ENCODE data around the gene KCTD16. TPM values are rescaled to one million over a fixed set of nuclear protein-coding genes. Genes with fewer than 3 reads are reported as not detected.
A peak's percentile ranks its signal among the peaks of the same experiment; 100 is the strongest.

Gene KCTD16
- polyA plus RNA-seq, 1 of the 3 experiments (the other 2 are of a cell fraction) = 0.03 TPM

DNA sequence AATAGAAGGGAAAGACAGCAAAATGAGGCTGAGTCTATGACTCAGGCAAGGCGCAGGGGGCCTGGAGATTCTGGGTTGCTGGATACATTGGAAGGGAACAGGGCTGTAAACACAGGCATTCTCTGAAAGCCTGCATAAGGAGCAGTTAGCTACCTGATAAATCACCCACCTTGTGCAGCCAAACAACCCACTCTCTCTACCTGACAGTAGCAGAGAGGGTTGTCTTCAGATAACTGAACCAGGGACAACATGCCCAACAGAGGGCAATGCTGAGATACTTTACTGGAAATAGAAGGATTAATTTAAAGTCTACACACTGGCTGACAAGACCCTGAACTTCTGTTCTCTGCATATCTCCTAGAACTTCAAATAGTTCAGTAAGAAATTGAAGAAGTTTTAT lies 161.6 kb downstream of the KCTD16 start:
- Histone ChIP-seq H3K9me2 (no peaks in the 10 kb centered on the region), H4K20me1 (ENCODE audit: insufficient read depth) (no peaks in the 10 kb centered on the region), H3K4me2 (no peak overlapping the region), H3K9ac (no peak overlapping the region), H3K27me3 (ENCODE audit: insufficient read depth) (no peaks in the 10 kb centered on the region), H2AFZ (ENCODE audit: low read depth) (no peak overlapping the region), H3K4me1 (ENCODE audit: control insufficient read depth in 1 of 2, insufficient read depth in 2 of 2, low read depth in 1 of 2, low read length in 1 of 2) (peaks cover 0 to 6% of the 10 kb centered on the region in 2 experiments; a peak in 1 of 4 replicates), H3K79me2 (ENCODE audit: insufficient read depth) (no peaks in the 10 kb centered on the region), H3K4me3 (ENCODE audit: low read depth in 2 of 2, low read length in 1 of 2) (no peak overlapping the region), H3K9me3 (no peaks in the 10 kb centered on the region), H3K27ac (ENCODE audit: low read depth in 2 of 2, low read length in 1 of 2) (no peak overlapping the region), H3K36me3 (replicated peaks in 1 of 2; ENCODE audit: control insufficient read depth in 1 of 2, insufficient read depth in 2 of 2, low read length in 1 of 2) (no peaks in the 10 kb centered on the region), H3F3A (replicated peaks; ENCODE audit: insufficient read depth) (no peaks in the 10 kb centered on the region)
- ChIA-PET POLR2A (no interaction called here), CTCF (interaction anchor here (0.6 to 1.3 kb wide), 2 partner anchors 58 to 1332 kb away, joined by 3 read pairs; no protein-coding TSS in a partner anchor)
- WGBS (ENCODE audit: low lambda C conversion rate) = 43% methylated on average over 1 of the region's 1 CpG
- DNase-seq = no peak
- TF ChIP-seq RAD21 (IDR thresholded peaks at IDR 0.05; ENCODE audit: low read length) = peak; percentile 60
- TF ChIP-seq MEF2A (IDR thresholded peaks at IDR 0.05; ENCODE audit: borderline replicate concordance, low read depth) = no peak
- TF ChIP-seq JUND (IDR thresholded peaks at IDR 0.05) = no peak
- peak; percentile 20; the same call in 1 of the 2 replicates for TF ChIP-seq SMC3 (IDR thresholded peaks at IDR 0.05; ENCODE audit: low read depth, low read length)
- TF ChIP-seq FOXJ3 (CRISPR knock-in tag; IDR thresholded peaks at IDR 0.05) = no peak
- TF ChIP-seq RFX5 (IDR thresholded peaks at IDR 0.05; ENCODE audit: low read length) = no peak
- TF ChIP-seq, protein P1, sequence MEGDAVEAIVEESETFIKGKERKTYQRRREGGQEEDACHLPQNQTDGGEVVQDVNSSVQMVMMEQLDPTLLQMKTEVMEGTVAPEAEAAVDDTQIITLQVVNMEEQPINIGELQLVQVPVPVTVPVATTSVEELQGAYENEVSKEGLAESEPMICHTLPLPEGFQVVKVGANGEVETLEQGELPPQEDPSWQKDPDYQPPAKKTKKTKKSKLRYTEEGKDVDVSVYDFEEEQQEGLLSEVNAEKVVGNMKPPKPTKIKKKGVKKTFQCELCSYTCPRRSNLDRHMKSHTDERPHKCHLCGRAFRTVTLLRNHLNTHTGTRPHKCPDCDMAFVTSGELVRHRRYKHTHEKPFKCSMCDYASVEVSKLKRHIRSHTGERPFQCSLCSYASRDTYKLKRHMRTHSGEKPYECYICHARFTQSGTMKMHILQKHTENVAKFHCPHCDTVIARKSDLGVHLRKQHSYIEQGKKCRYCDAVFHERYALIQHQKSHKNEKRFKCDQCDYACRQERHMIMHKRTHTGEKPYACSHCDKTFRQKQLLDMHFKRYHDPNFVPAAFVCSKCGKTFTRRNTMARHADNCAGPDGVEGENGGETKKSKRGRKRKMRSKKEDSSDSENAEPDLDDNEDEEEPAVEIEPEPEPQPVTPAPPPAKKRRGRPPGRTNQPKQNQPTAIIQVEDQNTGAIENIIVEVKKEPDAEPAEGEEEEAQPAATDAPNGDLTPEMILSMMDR (IDR thresholded peaks at IDR 0.05) = peak; percentile 20

DNA sequence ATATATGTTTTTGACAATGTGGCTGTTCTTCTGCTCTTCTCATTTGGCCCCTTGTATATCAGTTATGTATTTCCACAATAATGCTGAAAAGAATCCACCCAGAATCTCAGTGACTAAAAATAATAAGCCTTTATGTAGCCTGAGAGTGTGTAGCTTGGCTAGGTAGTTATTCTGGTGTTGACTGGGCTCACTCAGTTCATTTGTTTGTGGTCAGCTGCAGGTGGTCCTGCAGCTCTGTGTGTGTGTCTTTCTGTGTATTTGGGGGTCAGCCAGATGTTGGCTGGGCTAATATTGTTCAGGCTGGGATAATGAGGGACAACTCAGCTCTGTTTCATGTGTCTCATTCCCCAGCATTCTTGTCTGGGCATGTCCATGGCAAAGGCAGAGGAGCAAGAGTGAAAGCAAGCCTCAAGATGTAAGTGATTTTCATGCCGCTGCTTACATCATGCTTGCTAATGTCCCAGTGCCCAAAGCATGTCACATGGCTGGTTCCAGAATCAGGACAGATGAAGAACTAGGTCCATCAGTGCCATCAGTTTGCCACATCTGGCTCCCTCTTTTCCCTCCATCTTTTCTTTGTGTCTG lies 162.8 kb downstream of the KCTD16 start:
- Histone ChIP-seq H3K79me2 (ENCODE audit: insufficient read depth) (no peaks in the 10 kb centered on the region), H3K4me2 (no peak overlapping the region), H3K9me2 (no peaks in the 10 kb centered on the region), H4K20me1 (ENCODE audit: insufficient read depth) (no peaks in the 10 kb centered on the region), H3K27ac (ENCODE audit: low read depth in 2 of 2, low read length in 1 of 2) (no peak overlapping the region), H3K9ac (no peak overlapping the region), H2AFZ (ENCODE audit: low read depth) (no peak overlapping the region; the same call in 1 of the 2 replicates), H3K36me3 (replicated peaks in 1 of 2; ENCODE audit: control insufficient read depth in 1 of 2, insufficient read depth in 2 of 2, low read length in 1 of 2) (no peaks in the 10 kb centered on the region), H3K4me3 (ENCODE audit: low read depth in 2 of 2, low read length in 1 of 2) (no peak overlapping the region), H3F3A (replicated peaks; ENCODE audit: insufficient read depth) (no peaks in the 10 kb centered on the region), H3K4me1 (ENCODE audit: control insufficient read depth in 1 of 2, insufficient read depth in 2 of 2, low read depth in 1 of 2, low read length in 1 of 2) (peaks cover 0 to 6% of the 10 kb centered on the region in 2 experiments; a peak in 1 of 4 replicates), H3K27me3 (ENCODE audit: insufficient read depth) (no peaks in the 10 kb centered on the region), H3K9me3 (no peaks in the 10 kb centered on the region)
- ChIA-PET CTCF (interaction anchor here (1.0 kb wide), 1 partner anchor 54 kb away, joined by 5 read pairs; no protein-coding TSS in a partner anchor), POLR2A (no interaction called here)
- WGBS (ENCODE audit: low lambda C conversion rate) = 70% methylated on average over 1 of the region's 1 CpG
- no peak for DNase-seq
- TF ChIP-seq RFX5 (IDR thresholded peaks at IDR 0.05; ENCODE audit: low read length) (no peak), TEAD4 (IDR thresholded peaks at IDR 0.05; ENCODE audit: borderline replicate concordance, insufficient read depth) (no peak), TAF1 (IDR thresholded peaks at IDR 0.05; ENCODE audit: borderline replicate concordance, low read depth, low read length) (no peak), MXI1 (IDR thresholded peaks at IDR 0.05; ENCODE audit: low read depth, low read length) (no peak), SMC3 (IDR thresholded peaks at IDR 0.05; ENCODE audit: low read depth, low read length) (no peak), NRF1 (IDR thresholded peaks at IDR 0.05; ENCODE audit: low read depth, low read length) (no peak), NFIC (IDR thresholded peaks at IDR 0.05; ENCODE audit: borderline replicate concordance) (no peak), RCOR1 (IDR thresholded peaks at IDR 0.05; ENCODE audit: low read length) (no peak), GATA2 (CRISPR knock-in tag; IDR thresholded peaks at IDR 0.05) (no peak), YY1 (IDR thresholded peaks at IDR 0.05; ENCODE audit: low read depth) (no peak), POLR2AphosphoS5 (IDR thresholded peaks at IDR 0.05; ENCODE audit: low read depth, low read length) (no peak), SIN3A (IDR thresholded peaks at IDR 0.05; ENCODE audit: borderline replicate concordance, low read depth, low read length) (no peak), CHD2 (IDR thresholded peaks at IDR 0.05; ENCODE audit: low read length, partially characterized antibody) (no peak)
- TF ChIP-seq, protein P2, sequence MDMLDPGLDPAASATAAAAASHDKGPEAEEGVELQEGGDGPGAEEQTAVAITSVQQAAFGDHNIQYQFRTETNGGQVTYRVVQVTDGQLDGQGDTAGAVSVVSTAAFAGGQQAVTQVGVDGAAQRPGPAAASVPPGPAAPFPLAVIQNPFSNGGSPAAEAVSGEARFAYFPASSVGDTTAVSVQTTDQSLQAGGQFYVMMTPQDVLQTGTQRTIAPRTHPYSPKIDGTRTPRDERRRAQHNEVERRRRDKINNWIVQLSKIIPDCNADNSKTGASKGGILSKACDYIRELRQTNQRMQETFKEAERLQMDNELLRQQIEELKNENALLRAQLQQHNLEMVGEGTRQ (IDR thresholded peaks at IDR 0.05; ENCODE audit: borderline replicate concordance, low read depth, low read length) = no peak
- TF ChIP-seq, protein P3, sequence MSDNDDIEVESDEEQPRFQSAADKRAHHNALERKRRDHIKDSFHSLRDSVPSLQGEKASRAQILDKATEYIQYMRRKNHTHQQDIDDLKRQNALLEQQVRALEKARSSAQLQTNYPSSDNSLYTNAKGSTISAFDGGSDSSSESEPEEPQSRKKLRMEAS (IDR thresholded peaks at IDR 0.05; ENCODE audit: low read depth) = no peak

Measured in SK-N-SH (cell line).